Coronary artery (tissue), 2 donors: ENCODE measurements around the gene PCNX2.

Experiments used
- DNase-seq: peaks from one replicate; pipeline ENCODE4 v3.0.0-alpha.2; 2017; ENCODE audit warnings: low spot score
- H3K27ac ChIP-seq, 2 donors: fragments of 200-600 bp; sonication (generic); one replicate each; pipeline ENCODE4 v1.5.1; 2016 to 2019
- H3K4me3 ChIP-seq: fragments of 200-600 bp; sonication (generic); 2 replicates; pipeline ENCODE4 v1.5.1; 2016; ENCODE audit warnings: mild to moderate bottlenecking, moderate library complexity
- CTCF ChIP-seq: fragments of 200-600 bp; sonication (generic); IDR thresholded peaks from one replicate; pipeline ENCODE4 v1.5.1; 2019; ENCODE audit warnings: antibody characterized with exemption

Gene PCNX2

DNA sequence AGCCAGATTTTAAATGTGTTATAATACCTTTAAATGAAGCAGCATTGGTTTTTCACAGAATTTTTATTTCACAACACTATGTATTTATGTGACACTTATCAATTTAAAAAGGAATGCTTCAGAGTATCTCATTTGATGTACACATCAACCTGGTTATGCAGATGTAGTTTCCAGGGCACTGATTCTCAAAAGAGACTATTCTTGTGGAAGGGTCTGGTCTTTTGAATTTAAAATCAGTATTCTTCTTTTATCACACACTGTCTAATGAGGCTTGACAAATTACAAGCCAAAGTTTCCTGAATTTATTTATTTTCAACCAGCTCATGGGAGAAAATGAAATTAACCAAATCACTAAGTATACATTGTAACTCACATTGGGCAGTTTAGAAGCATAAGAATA is 257.7 kb downstream of the PCNX2 start:
- Histone ChIP-seq H3K4me3 (no peak overlapping the region), H3K27ac (no peak overlapping the region)
- no peak for TF ChIP-seq CTCF
- no peak for DNase-seq

- no peak for TF ChIP-seq CTCF
- Histone ChIP-seq H3K27ac (no peak overlapping the region), H3K4me3 (no peak overlapping the region)
- DNase-seq = no peak
These were observed 260.7 kb downstream of the PCNX2 start for GRCh38 chr1:233034836-233035235.

DNA sequence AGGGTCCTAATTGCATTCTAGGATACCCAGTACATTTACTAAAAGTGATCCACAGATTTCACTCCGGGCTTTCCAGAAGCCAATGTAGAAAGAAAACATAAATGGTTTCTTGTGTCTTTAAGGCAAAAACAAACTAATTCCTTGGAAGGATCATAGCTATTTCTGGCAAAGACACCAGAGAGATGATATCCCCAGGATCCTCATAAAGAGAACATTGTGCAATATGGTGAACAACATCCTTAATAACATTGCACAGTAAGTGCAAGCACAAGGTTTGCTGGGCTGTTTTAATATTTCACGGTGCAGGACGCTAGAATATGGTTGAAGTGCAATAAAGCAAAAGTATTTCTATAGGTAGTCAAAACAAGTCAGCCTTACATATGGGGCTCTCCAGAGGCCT is 262.2 kb downstream of the PCNX2 start:
- no peak overlapping the region for H3K4me3 ChIP-seq
- TF ChIP-seq CTCF = no peak
- no peak for DNase-seq
- no peak overlapping the region for H3K27ac ChIP-seq

- Histone ChIP-seq H3K27ac (no peak overlapping the region), H3K4me3 (no peak overlapping the region)
- no peak for TF ChIP-seq CTCF
- DNase-seq = no peak
These were observed 262.6 kb downstream of the PCNX2 start for GRCh38 chr1:233032916-233033315.

GRCh38 chr1:233031521-233031920 is 264.0 kb downstream of the PCNX2 start:
- DNase-seq = no peak
- Histone ChIP-seq H3K4me3 (no peak overlapping the region), H3K27ac (no peak overlapping the region)
- no peak for TF ChIP-seq CTCF

DNA sequence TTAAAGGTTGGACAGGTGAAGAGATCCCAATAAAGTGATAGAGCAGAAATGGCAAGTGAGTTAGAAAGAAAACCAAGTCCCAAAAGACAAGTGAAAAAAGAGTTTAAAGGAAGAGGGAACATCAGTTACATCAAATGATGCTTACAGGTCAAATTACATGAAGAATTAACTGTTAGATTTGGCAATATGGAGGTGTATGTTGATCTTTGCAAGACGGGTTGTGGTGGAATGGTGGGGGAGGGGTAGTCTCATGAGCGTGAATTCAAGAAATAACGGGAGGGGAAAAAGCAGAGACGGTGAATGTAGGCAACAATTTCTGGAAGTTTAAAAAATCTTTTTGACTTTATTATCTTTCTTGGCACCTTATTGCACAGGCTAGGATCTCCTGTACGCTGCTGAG is 268.5 kb downstream of the PCNX2 start:
- TF ChIP-seq CTCF = no peak
- no peak overlapping the region for H3K27ac ChIP-seq
- DNase-seq = no peak
- H3K4me3 ChIP-seq = no peak overlapping the region

DNA sequence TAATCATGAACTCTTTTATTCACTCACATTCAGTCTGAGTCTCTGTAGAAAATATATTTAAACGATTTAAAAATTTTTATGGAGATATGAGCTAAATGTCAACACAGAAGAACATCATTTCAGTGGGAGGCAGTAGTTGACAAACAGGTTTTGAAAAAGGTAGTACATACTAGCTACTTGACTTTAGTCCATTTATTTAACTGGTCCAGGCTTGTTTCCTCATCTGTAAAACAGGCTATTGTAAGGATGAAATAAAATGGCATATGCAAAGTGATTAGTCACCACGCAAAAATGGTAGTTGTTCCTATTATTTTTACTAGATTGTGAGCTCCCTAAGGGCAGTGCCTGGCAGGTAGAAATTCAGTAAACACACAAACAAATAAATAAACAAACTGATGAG is 270.0 kb downstream of the PCNX2 start:
- Histone ChIP-seq H3K4me3 (no peak overlapping the region), H3K27ac (no peak overlapping the region)
- no peak for TF ChIP-seq CTCF
- DNase-seq = no peak
